NCI-H345 treated with DMSO at 0.1 percent for 48 hours (cell line): ENCODE data around the gene GRAPL.
"Not testable (repeated sequence)": the region's sequence is repeated elsewhere in the genome, so short reads cannot be mapped to it uniquely, and the experiment has no call there.

ENCODE experiments used
- DNase-seq: peaks from one replicate; lab custom pipeline; 2025; ENCODE audit not compliant: unreplicated experiment; lab: John Stamatoyannopoulos, UW

The GRAPL gene

GRCh38 chr17:19187883-19188869, 60.8 kb downstream of the GRAPL start:
- DNase-seq: not testable (repeated sequence)

GRCh38 chr17:19188870-19189708, 61.7 kb downstream of the GRAPL start:
- not testable (repeated sequence) for DNase-seq

- DNase-seq: not testable (repeated sequence)
Observed at GRCh38 chr17:19189781-19190405, 62.5 kb downstream of the GRAPL start.

DNA sequence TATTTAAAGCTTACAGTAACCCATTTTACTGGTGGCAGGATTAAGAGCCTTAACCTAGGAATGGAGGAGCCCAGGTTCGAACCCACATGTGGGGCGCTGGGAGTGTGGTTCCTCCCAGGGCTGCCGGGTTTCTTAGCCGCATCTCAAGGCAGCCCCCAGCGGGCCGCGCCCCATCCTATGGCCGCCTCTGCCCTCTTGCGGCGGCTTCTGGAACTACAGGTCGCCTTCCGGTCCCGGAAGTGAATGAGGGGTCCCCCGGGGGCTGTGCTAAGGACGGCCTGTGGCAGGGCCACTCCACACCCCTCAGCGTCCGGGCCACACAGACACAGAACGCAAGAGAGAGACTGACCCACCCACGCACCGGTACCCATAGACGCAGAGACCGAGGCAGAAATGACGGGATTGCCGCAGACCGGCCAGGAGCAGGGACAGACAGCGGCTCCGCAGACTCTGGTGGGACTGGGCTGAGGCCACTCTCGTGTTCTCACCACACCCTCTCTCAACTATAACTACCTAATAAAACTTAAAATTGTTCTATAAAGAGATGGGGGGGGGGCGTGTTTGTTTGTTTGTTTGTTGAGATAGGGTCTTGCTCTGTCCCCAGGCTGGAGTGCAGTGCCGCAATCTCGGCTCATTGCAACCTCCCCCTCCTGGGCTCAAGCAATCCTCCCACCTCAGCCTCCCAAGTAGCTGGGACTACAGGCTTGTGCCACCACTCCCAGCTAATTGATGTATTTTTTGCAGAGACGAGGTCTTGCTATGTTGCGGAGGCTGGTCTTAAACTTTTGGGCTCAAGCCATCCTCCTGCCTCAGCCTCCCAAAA, 69.2 kb downstream of the GRAPL start:
- not testable (repeated sequence) for DNase-seq

- DNase-seq: not testable (repeated sequence)
Observed at GRCh38 chr17:19202448-19202847, 75.1 kb downstream of the GRAPL start.

DNA sequence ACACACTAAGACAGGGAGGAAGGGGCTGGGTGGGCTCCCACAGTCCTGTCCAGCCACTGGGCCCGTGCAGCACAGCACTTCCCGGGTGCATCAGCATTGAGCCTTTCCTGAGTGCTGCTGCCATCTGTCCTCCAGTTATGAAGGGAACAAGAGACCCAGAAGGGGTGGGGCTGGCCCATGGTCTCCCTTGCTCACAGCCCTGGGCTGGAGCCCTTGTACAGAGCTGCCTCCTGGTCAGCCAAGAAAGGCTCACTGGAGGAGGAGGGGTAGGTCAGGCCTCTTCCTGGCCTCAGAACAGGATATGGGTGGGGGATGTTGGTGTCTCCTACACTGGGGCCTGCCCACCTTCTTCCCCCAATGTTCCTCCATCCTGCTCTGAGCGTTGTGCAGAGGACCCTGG, 76.0 kb downstream of the GRAPL start:
- DNase-seq: not testable (repeated sequence)
